Subcutaneous adipose tissue (tissue), 4 donors: ENCODE data around the gene METTL18. TPM values are rescaled to one million over a fixed set of nuclear protein-coding genes. Genes with fewer than 3 reads are reported as not detected.

ENCODE experiments used
- total RNA-seq, 4 donors: library from RNA; depleted of rRNA; stranded (reverse); fragments of >200 nt; gene quantifications; one replicate each; pipeline ENCODE4 v1.1.0, GENCODE V29; 2016
- TF ChIP-seq, protein P1 (sequence below): fragments of 450-650 bp; IDR thresholded peaks from one replicate; pipeline ENCODE4 v1.5.1; 2016; ENCODE audit warnings: low read depth, mild to moderate bottlenecking, control low read depth, antibody characterized with exemption, moderate library complexity

METTL18 gene
- total RNA-seq, 4 donors from 2014 or later: 3.6 to 6.2 (median 5.1) TPM

DNA sequence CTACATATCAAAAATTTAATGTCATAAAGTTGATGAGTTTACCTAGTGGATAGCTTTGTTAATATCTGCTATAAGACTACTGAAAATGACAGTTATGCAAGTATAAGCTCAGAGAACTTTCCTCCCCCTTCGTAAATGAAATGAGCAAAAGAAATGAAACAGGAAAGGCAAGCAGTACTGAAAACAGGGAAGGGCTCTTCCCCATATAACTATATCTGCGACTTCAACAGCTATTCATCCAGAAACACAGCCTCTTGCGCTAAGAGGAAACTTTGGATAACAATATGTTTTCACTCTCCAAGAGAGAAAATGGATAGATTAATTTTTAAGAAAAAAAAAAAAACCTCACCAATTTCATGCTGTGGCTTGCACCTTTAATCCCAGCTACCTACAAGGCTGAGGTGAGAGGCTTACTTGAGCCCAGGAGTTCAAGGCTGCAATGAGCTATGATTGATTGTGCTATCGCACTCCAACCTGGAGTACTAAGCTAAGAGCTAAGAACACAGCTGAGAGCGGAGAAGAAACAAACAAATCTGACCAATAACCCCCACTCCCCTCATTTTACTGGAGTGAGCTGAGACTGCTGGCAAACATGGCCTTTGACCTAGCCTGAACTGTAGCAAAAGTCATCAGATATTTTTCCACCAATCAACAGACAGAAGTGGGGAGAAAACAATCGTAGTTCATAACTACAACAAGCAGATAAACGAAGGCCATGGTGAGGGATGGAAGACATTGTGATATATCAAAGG is 29.0 kb downstream of the METTL18 start:
- TF ChIP-seq, protein P1, sequence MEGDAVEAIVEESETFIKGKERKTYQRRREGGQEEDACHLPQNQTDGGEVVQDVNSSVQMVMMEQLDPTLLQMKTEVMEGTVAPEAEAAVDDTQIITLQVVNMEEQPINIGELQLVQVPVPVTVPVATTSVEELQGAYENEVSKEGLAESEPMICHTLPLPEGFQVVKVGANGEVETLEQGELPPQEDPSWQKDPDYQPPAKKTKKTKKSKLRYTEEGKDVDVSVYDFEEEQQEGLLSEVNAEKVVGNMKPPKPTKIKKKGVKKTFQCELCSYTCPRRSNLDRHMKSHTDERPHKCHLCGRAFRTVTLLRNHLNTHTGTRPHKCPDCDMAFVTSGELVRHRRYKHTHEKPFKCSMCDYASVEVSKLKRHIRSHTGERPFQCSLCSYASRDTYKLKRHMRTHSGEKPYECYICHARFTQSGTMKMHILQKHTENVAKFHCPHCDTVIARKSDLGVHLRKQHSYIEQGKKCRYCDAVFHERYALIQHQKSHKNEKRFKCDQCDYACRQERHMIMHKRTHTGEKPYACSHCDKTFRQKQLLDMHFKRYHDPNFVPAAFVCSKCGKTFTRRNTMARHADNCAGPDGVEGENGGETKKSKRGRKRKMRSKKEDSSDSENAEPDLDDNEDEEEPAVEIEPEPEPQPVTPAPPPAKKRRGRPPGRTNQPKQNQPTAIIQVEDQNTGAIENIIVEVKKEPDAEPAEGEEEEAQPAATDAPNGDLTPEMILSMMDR: no peak

DNA sequence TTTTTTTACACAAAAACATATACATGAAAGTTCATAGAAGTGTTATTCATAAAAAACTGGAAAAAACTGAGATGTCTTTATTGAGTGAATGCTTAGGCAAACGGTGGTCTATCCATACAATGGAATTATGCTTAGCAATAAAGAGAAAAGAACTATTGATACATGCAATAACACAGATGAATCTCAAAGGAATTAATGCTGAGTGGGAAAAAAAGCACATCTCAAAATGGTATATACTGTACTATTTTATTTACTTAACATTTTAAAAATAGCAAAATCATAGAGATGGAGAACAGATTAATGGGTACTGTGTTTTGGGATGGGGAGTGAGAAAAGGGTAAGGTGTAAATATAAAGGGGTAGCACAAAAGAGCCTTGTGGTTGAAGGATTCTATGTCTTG is 29.8 kb downstream of the METTL18 start:
- TF ChIP-seq, protein P1: no peak

DNA sequence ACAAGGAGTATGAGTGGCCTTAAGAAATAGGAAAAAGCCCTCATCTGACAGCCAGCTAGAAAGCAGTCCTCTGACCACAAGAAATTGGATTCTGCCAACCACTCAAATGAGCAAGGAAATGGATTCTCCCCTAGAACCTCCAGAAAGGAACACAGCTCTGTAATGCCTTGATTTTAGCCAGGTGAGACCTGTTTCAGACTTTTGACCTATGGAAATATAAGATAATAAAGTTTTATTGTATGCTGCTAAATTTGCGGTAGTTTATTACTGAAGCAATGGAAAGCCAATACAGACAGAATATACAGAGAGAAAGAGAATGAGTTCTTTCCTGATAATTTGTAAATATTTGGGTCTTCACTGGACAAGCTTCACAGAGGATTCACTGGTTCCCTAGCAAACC is 32.0 kb downstream of the METTL18 start:
- TF ChIP-seq, protein P1: no peak

DNA sequence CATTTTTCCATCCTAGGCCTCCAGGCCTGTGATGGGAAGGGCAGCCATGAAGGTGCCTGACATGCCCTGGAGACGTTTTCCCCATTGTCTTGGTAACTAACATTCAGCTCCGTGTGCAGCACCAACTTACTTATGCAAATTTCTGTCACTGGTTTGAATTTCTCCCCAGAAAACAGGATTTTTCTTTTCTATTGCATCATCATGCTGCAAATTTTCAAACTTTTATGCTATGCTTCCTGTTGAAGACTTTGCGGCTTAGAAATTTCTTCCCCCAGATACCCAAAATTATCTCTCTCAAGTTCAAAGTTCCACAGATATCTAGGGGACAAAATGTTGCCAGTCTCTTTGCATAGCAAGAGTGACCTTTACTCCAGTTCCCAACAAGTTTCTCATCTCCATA is 35.7 kb downstream of the METTL18 start:
- TF ChIP-seq, protein P1: no peak

DNA sequence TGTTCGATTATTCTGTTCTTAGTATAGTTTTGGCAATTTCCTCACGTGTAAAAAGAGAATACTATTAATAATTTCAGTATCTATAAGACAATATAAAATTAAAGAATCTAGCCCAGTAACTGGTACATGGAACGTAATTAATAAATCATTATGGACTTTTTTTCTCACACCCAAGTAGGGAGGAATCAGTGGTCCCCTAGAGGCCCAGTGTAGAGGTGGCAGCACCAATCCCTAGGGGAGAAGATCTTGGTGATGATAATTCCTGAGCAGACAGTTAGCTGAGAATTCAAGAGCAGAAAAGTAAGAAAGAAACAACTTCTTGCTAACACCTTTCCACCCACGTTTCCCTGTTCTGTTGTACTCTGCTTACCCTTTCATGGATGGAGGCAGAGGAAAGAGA is 41.2 kb downstream of the METTL18 start:
- TF ChIP-seq, protein P1: no peak

DNA sequence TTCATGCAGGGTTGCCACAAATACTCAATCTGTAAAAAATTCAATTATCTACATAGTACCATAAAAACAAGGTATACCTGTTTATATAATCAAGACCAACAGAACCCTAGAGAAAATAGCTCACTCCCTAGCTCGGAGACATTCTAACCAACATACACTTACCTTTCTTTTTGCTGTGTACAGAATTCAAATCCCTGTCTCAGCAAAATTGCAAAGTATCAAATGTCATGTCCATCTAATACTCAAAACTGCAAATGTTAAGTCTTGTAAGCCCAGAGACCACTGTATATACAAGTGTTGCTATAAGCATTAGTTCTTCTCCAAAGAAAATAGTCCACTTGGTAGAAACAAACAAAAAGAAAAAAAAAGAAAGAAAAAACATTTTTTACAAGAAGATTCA is 44.7 kb downstream of the METTL18 start:
- TF ChIP-seq, protein P1: no peak

DNA sequence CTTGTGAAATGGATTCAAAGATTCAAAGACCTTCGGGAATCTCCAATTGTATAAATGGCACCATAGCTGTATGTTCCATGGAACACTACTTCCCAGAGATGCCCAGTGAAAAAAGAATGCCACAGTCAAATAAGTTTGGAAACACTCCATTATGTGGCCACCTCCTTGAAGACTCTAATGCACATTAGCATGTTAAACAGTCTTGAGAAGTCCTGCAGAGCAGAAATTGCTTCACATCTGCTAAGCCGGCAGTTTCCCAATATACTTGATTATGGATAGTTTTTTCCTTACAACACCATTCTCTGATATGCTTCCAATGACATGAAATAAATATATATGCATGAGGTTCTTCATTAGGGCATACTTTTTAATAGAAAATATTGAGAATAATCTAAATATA is 48.2 kb downstream of the METTL18 start:
- TF ChIP-seq, protein P1: no peak
